Endothelial cell of umbilical vein (primary cell): Measurements from ENCODE around the gene RPGRIP1L. TPM values are rescaled to one million over a fixed set of nuclear protein-coding genes. Genes with fewer than 3 reads are reported as not detected.

Experiments
- BruUV-seq: library from RNA; stranded (reverse); fragments of 400-500 nt; replicated peaks from 2 replicates; lab custom pipeline; 2021; lab: Mats Ljungman, UMichigan
- CTCF ChIA-PET: fragments of 300-600, 350-600 bp; sonication (Branson Sonifier 250); formaldehyde crosslinking; loops from one replicate; lab custom pipeline; 2021; ENCODE audit warnings: antibody characterized with exemption, inconsistent platforms; lab: Charles Lee
- POLR2A ChIA-PET: fragments of 300-600, 350-600 bp; sonication (Branson Sonifier 250); formaldehyde crosslinking; loops from one replicate; lab custom pipeline; 2021; ENCODE audit warnings: antibody characterized with exemption, inconsistent platforms; lab: Charles Lee
- DNase-seq: peaks from one replicate; pipeline ENCODE4 v3.0.0-alpha.2; 2011; ENCODE audit warnings: low read depth, low spot score
- FAIRE-seq: peaks from 2 replicates; lab custom pipeline; 2011; peaks lifted over from hg19 to GRCh38; lab: Jason Lieb, UNC
- H2AFZ ChIP-seq: 2 replicates; pipeline ENCODE4 v1.6.0; 2012; ENCODE audit warnings: low read depth, low read length, control low read depth, inconsistent platforms
- H3K27ac ChIP-seq: 2 replicates; pipeline ENCODE4 v1.5.1; 2011; ENCODE audit warnings: low read depth, mild to moderate bottlenecking, control low read depth, low read length, moderate library complexity; ENCODE audit not compliant: insufficient read depth
- H3K27me3 ChIP-seq, 2 experiments: 2 replicates each; pipeline versions ENCODE4 v1.6.0 to v1.6.1; 2011; ENCODE audit warnings: low read length in 2 of 2, mixed read lengths in 1 of 2; ENCODE audit not compliant: control insufficient read depth in 2 of 2, insufficient read depth in 2 of 2
- H3K36me3 ChIP-seq, 2 experiments: 2 replicates in 1 of 2; 3 replicates in 1 of 2; pipeline ENCODE4 v1.5.1; 2011; ENCODE audit warnings: low read length in 2 of 2, mild to moderate bottlenecking in 1 of 2, moderate library complexity in 1 of 2; ENCODE audit not compliant: control insufficient read depth in 2 of 2, insufficient read depth in 2 of 2; ENCODE audit errors: extremely low read depth in 1 of 2
- H3K4me1 ChIP-seq: 3 replicates; pipeline ENCODE4 v1.5.1; 2011; ENCODE audit warnings: mild to moderate bottlenecking, low read length; ENCODE audit not compliant: control insufficient read depth, insufficient read depth; ENCODE audit errors: extremely low read depth
- H3K4me2 ChIP-seq: 2 replicates; pipeline ENCODE4 v1.6.1; 2011; ENCODE audit warnings: low read length, control low read depth, mixed read lengths; ENCODE audit not compliant: insufficient read depth
- H3K4me3 ChIP-seq, 3 experiments: fragments of 200-600 bp in 1 of 3; sonication (generic), shearing (Covaris generic) in 1 of 3; replicated peaks in 1 of 3; 2 replicates each; pipeline ENCODE4 v1.5.1; 2011 to 2016; ENCODE audit warnings: control low read depth in 3 of 3, low read length in 3 of 3, mild to moderate bottlenecking in 2 of 3, inconsistent platforms in 1 of 3, low read depth in 1 of 3, moderate library complexity in 1 of 3; ENCODE audit not compliant: insufficient read depth in 1 of 3
- H3K79me2 ChIP-seq: 2 replicates; pipeline ENCODE4 v1.6.0; 2012; ENCODE audit warnings: low read length, inconsistent platforms; ENCODE audit not compliant: control insufficient read depth, insufficient read depth
- H3K9ac ChIP-seq: replicated peaks from 2 replicates; pipeline ENCODE3; 2011; ENCODE audit warnings: low read length, control low read depth; ENCODE audit not compliant: insufficient read depth; ENCODE audit errors: extremely low read depth
- H3K9me1 ChIP-seq: replicated peaks from 3 replicates; pipeline ENCODE4 v1.6.0; 2011; ENCODE audit warnings: mild to moderate bottlenecking, low read length; ENCODE audit not compliant: control insufficient read depth, insufficient read depth; ENCODE audit errors: extremely low read depth
- H3K9me3 ChIP-seq: replicated peaks from 2 replicates; pipeline ENCODE4 v1.5.1; 2012; ENCODE audit warnings: low read length, inconsistent platforms; ENCODE audit not compliant: control insufficient read depth, insufficient read depth
- H4K20me1 ChIP-seq: replicated peaks from 2 replicates; pipeline ENCODE3; 2011; ENCODE audit warnings: mild to moderate bottlenecking, low read length; ENCODE audit not compliant: control insufficient read depth, insufficient read depth; ENCODE audit errors: extremely low read depth
- CTCF ChIP-seq, 2 donors: IDR thresholded peaks; 1 replicate in 1 of 2; 2 replicates in 1 of 2; pipeline ENCODE4 v1.5.1; 2011; ENCODE audit warnings: low read length in 2 of 2, mild to moderate bottlenecking in 2 of 2, moderate library complexity in 2 of 2, control low read depth in 1 of 2, inconsistent platforms in 1 of 2, low read depth in 1 of 2; ENCODE audit not compliant: insufficient read depth in 1 of 2; ENCODE audit errors: extremely low read depth in 1 of 2
- EZH2 ChIP-seq: IDR thresholded peaks from 2 replicates; pipeline ENCODE4 v1.6.1; 2012; ENCODE audit warnings: borderline replicate concordance, low read depth, mild to moderate bottlenecking, moderate library complexity, low read length, inconsistent platforms; ENCODE audit not compliant: severe bottlenecking
- FOS ChIP-seq: IDR thresholded peaks from 2 replicates; pipeline ENCODE4 v1.6.1; 2011; ENCODE audit warnings: mild to moderate bottlenecking, low read length, moderate library complexity, borderline replicate concordance; ENCODE audit not compliant: insufficient read depth
- GATA2 ChIP-seq: IDR thresholded peaks from 2 replicates; pipeline ENCODE4 v1.7.0; 2011; ENCODE audit warnings: low read depth, mild to moderate bottlenecking, moderate library complexity, mixed read lengths, low read length; ENCODE audit not compliant: insufficient read length, insufficient read depth
- JUN ChIP-seq: IDR thresholded peaks from 2 replicates; pipeline ENCODE4 v1.6.1; 2011; ENCODE audit warnings: borderline replicate concordance, low read depth; ENCODE audit not compliant: insufficient read length, insufficient read depth
- MAX ChIP-seq: IDR thresholded peaks from 2 replicates; pipeline ENCODE4 v1.6.1; 2011; ENCODE audit not compliant: insufficient read depth, insufficient read length
- MYC ChIP-seq: IDR thresholded peaks from one replicate; pipeline ENCODE4 v1.6.1; 2011; ENCODE audit warnings: mild to moderate bottlenecking, low read depth, low read length
- POLR2A ChIP-seq: IDR thresholded peaks from 2 replicates; pipeline ENCODE4 v1.6.1; 2012; ENCODE audit warnings: low read depth, mild to moderate bottlenecking, control low read depth, low read length
- POLR2AphosphoS5 ChIP-seq: IDR thresholded peaks from 2 replicates; pipeline ENCODE4 v1.6.1; 2012; ENCODE audit warnings: low read depth, mild to moderate bottlenecking, control low read depth, low read length, moderate library complexity; ENCODE audit not compliant: insufficient read depth
- dilution Hi-C: fragments of 300-500 bp; cut with MboI; formaldehyde crosslinking; loops from one replicate; pipeline ENCODE4 v1.15.0; 2019; ENCODE audit warnings: low sequenced_read_pairs; ENCODE audit not compliant: extremely low pct_ligation_motif_present
- intact Hi-C: fragments of 100-400 bp; cut with micrococcal nuclease; formaldehyde crosslinking; loops from one replicate; pipeline ENCODE4 v1.10.0; 2022
- polyA plus RNA-seq, 4 experiments: library from polyadenylated mRNA; depleted of rRNA in 3 of 4; stranded (reverse) in 3 of 4; unstranded in 1 of 4; fragments of >200 nt; gene quantifications; 2 replicates each; pipeline versions ENCODE4 v1.2.1 to v1.2.3, GENCODE V29; 2011 to 2012; ENCODE audit warnings: missing spikeins in 1 of 4
- total RNA-seq: library from RNA; stranded (reverse); gene quantifications from 2 replicates; pipeline ENCODE4 v1.2.3, GENCODE V29; 2021

Gene RPGRIP1L
- total and polyA plus RNA-seq, 2 donors (not counting 3 experiments of a cell fraction or from before 2014, with no cell fraction given): 3.2 to 13.2 TPM

GRCh38 chr16:53561101-53561888, 142.4 kb downstream of the RPGRIP1L start:
- Histone ChIP-seq H3K4me3 (no peak overlapping the region), H2AFZ (no peak overlapping the region), H3K27me3 (no peaks in the 10 kb centered on the region), H4K20me1 (no peaks in the 10 kb centered on the region), H3K9ac (no peak overlapping the region), H3K27ac (no peak overlapping the region), H3K4me2 (no peak overlapping the region), H3K79me2 (no peaks in the 10 kb centered on the region), H3K36me3 (no peaks in the 10 kb centered on the region), H3K9me3 (no peaks in the 10 kb centered on the region), H3K4me1 (no peaks in the 10 kb centered on the region), H3K9me1 (no peaks in the 10 kb centered on the region)
- intact Hi-C loops (no loop called here), dilution Hi-C loops (no loop called here)
- no TSS peak for BruUV-seq
- FAIRE-seq: no peak
- no peak for DNase-seq
- POLR2A ChIA-PET: no interaction called here
- no peak for TF ChIP-seq POLR2AphosphoS5
- no peak for TF ChIP-seq EZH2
- no peak for TF ChIP-seq CTCF (IDR thresholded peaks at IDR 0.05; ENCODE audit: extremely low read depth in 1 of 2, insufficient read depth in 1 of 2, low read depth in 1 of 2, low read length in 2 of 2)
- TF ChIP-seq POLR2A: no peak
- TF ChIP-seq GATA2: no peak
- TF ChIP-seq MYC: no peak
- no peak for TF ChIP-seq MAX
- TF ChIP-seq JUN: no peak
- no peak for TF ChIP-seq FOS
- CTCF ChIA-PET: interaction anchor here (0.9 to 1.9 kb wide), 2 partner anchors 11 to 42 kb away, joined by 3 to 7 read pairs; no protein-coding TSS in a partner anchor
